AG04449 (cell line): Measurements from ENCODE around the gene RFX7.

Experiments
- CTCF ChIA-PET: fragments of 350-600 bp; formaldehyde crosslinking; extraction: SDS; loops from one replicate; lab custom pipeline; 2021; ENCODE audit warnings: antibody characterized with exemption; lab: Yijun Ruan, JAX
- POLR2A ChIA-PET: fragments of 400-600, 350-600 bp; formaldehyde crosslinking; extraction: SDS; loops from one replicate; lab custom pipeline; 2020; ENCODE audit warnings: antibody characterized with exemption, inconsistent platforms; lab: Yijun Ruan, JAX
- DNase-seq: peaks from one replicate; pipeline ENCODE4 v3.0.0-alpha.2; 2010; ENCODE audit warnings: low read depth, low spot score
- H3K4me3 ChIP-seq: 2 replicates; pipeline ENCODE4 v1.5.1; 2011; ENCODE audit warnings: low read depth, mild to moderate bottlenecking, control low read depth, low read length
- TF ChIP-seq, protein P1 (sequence below): IDR thresholded peaks from one replicate; pipeline ENCODE4 v1.5.1; 2011; ENCODE audit warnings: mild to moderate bottlenecking, moderate library complexity, low read length, control low read depth, inconsistent platforms; ENCODE audit not compliant: insufficient read depth; ENCODE audit errors: missing control alignments

The RFX7 gene

DNA sequence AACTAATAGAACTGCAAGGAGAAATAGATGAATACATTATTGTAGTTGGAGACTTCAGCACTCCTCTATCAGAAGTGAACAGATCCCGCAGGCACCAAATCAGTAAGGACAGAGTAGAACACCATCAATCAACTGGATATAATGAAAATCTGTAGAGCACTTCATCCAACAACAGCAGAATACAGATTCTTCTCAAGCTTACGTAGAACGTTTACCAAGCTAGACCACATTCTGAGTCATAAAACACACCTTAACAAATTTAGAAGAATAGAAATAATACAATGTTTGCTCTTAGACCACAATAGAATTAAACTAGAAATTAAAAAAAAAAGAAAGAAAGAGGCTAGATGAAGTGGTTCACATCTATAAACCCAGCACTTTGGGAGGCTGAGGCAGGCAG is 179.5 kb downstream of the RFX7 start:
- no peak overlapping the region for H3K4me3 ChIP-seq
- ChIA-PET POLR2A (no interaction called here), CTCF (interaction anchor here (0.9 to 1.0 kb wide), 2 partner anchors 11 to 23 kb away, joined by 3 to 5 read pairs; no protein-coding TSS in a partner anchor)
- TF ChIP-seq, protein P1, sequence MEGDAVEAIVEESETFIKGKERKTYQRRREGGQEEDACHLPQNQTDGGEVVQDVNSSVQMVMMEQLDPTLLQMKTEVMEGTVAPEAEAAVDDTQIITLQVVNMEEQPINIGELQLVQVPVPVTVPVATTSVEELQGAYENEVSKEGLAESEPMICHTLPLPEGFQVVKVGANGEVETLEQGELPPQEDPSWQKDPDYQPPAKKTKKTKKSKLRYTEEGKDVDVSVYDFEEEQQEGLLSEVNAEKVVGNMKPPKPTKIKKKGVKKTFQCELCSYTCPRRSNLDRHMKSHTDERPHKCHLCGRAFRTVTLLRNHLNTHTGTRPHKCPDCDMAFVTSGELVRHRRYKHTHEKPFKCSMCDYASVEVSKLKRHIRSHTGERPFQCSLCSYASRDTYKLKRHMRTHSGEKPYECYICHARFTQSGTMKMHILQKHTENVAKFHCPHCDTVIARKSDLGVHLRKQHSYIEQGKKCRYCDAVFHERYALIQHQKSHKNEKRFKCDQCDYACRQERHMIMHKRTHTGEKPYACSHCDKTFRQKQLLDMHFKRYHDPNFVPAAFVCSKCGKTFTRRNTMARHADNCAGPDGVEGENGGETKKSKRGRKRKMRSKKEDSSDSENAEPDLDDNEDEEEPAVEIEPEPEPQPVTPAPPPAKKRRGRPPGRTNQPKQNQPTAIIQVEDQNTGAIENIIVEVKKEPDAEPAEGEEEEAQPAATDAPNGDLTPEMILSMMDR: no peak
- no peak for DNase-seq

- DNase-seq: no peak
- TF ChIP-seq, protein P1: no peak
- ChIA-PET POLR2A (no interaction called here), CTCF (interaction anchor here (1.9 kb wide), 1 partner anchor 14 kb away, joined by 4 read pairs; no protein-coding TSS in a partner anchor)
- H3K4me3 ChIP-seq: no peak overlapping the region
These were observed 184.0 kb downstream of the RFX7 start for GRCh38 chr15:56059716-56060115.

DNA sequence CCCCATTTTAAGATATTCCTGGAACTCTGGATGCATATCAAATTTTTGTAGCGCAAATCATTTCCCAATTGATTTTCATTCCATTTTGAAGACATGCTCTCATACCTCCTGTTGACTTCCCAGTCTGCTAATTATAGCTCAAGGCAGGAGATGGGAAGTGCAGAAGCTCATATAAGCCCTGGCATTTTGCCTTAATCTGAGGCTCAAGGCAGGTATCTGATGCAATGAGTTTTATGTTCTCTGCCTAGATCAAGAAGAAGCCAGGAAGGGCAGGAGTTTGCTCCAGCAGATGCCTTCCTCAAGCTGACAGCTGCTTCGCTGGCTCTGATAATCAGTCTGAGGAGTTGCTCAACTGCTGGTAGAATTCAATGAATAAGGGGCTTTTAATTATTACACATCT is 184.7 kb downstream of the RFX7 start:
- ChIA-PET CTCF (interaction anchor here (1.1 to 1.9 kb wide), 2 partner anchors 11 to 14 kb away, joined by 3 to 4 read pairs; no protein-coding TSS in a partner anchor), POLR2A (no interaction called here)
- TF ChIP-seq, protein P1: no peak
- no peak overlapping the region for H3K4me3 ChIP-seq
- no peak for DNase-seq

- no peak for DNase-seq
- POLR2A ChIA-PET: no interaction called here
- CTCF ChIA-PET: interaction anchor here (0.9 kb wide), 1 partner anchor 10 kb away, joined by 3 read pairs; no protein-coding TSS in a partner anchor
- TF ChIP-seq, protein P1: no peak
- H3K4me3 ChIP-seq: no peak overlapping the region
These were observed 187.1 kb downstream of the RFX7 start for GRCh38 chr15:56056626-56057025.

- TF ChIP-seq, protein P1: no peak
- ChIA-PET CTCF (interaction anchor here (0.6 to 3.3 kb wide), 18 partner anchors 8 to 405 kb away, joined by 3 to 22 read pairs (median 4); no protein-coding TSS in a partner anchor), POLR2A (no interaction called here)
- H3K4me3 ChIP-seq: no peak overlapping the region
- DNase-seq: no peak
These were observed 190.7 kb downstream of the RFX7 start for GRCh38 chr15:56053046-56053400.

- H3K4me3 ChIP-seq: no peak overlapping the region
- CTCF ChIA-PET: interaction anchor here (0.7 to 3.3 kb wide), 16 partner anchors 8 to 404 kb away, joined by 3 to 22 read pairs (median 4); no protein-coding TSS in a partner anchor
- DNase-seq: no peak
- TF ChIP-seq, protein P1: peak; percentile 55
- POLR2A ChIA-PET: no interaction called here
These were observed 191.2 kb downstream of the RFX7 start for GRCh38 chr15:56052395-56053045.
